Pons (tissue), 1 donor: ENCODE results near the gene TSEN15.

Experiments
- DNase-seq: peaks from one replicate; pipeline ENCODE4 v3.0.0-alpha.2; 2016; ENCODE audit warnings: low spot score

TSEN15 gene

DNA sequence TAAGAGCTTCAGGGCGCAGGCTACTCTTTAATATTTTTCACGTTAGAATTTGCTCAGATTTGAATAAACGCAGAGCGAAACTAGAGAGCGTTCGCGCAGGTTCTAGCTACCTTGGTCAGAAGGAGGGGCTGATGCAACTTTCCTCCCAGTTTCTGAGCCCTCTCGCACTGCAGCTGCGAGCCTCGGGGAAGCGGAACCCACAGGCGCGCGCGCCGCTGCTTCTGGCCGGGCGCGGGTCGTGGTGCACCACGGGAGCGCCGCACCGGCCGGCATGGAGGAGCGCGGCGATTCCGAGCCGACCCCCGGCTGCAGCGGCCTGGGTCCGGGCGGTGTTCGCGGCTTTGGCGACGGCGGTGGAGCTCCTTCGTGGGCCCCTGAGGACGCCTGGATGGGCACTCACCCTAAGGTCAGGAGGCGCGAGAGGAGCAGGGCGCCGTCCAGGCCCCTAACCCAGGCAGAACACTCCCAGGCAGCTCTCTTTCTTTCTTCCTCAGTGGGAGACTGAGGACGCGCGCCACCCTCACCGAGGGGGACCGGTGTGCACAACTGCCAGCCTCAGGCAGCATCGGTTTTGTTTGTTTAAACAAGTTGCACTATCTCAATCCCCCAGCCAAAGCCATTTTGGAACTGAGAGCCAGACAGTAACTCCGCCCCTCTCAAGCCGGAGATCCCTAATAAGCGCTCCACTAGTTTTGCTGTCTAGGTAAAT, at the start of gene TSEN15:
TSEN15 (plus strand) TSS at position 246 of the 709 bp plus-strand sequence; CDS start at position 272, 26 bp downstream.
- peak; percentile 71 for DNase-seq

DNA sequence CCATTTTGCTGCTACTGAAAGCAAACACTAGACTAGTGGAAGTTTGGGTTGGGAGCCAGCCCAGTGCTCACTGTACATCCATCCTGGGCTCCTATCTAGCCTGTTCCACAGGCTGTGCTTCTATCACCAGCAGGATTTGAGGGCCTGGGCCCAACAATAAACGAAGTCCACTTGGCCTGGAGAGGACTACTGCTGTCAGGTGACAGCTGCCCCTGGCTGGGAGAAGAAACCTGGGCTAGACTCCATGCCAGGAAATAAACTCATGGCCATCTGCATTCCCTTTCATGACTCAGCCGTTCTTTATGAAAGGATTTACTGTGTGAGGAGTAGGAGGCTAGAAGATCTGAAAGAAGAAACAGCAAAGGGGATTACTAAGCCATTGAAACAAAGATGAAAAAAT, 49.5 kb upstream of the TSEN15 start:
- peak; percentile 96 for DNase-seq

DNA sequence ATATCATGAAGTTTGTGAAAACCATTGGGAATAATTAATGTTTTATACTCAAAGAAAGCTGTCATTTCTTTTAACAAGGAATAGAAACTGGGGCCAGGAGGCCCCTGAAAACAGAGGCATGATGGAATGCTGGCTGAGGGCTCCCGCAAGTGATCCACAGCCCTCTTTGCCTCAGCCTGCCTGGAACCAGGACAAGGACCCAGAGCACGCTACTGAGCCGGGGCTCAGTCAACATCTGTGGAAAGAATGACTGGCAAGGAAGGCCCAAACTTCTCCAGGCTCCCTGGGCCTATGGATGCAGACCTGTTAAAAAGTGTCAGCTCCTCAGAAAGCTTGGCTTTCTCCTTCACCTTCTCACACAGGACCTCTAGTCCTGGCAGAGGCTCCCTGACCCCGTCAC, 46.6 kb upstream of the TSEN15 start:
- DNase-seq: no peak

GRCh38 chr1:184005506-184005905, 46.0 kb upstream of the TSEN15 start:
- no peak for DNase-seq

DNA sequence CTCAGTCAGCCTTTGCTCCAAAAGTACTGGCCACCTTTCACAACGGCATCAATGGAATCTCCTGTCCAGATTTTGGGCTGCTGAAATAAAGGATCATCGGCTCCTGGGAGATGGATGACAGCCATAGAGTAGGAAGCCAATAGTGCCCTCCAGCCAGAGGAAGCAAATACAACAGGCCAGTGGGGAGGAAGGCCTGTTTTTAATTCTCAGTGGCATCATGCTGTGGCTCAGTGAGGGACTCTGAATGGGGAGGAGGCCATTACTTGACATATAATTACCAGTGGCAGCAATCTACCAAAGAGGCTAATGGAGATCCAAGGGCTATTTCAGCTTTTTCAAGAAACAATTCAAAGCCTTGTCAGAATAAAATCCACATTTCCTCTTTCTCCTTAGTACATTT, 40.7 kb upstream of the TSEN15 start:
- DNase-seq: peak; percentile 7

GRCh38 chr1:184012187-184012586, 39.3 kb upstream of the TSEN15 start:
- no peak for DNase-seq

DNA sequence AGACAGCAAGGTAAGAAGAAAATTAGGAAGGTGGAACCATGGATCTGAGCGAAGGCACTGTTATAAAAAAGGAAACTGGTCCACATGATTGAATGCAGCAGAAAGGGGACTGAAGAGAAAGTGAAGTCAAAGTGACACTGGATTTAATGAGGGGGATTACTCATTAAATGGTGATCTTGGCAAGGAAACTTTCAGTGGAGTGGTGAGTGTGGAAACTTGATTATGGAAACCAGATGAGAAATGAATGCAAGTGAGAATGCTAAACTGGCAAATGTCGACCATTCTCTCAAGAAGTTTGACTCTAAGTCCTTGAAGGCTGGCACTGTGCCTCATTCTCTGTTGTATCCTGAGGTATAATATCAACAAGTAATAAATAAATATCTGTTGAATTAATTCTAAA, 37.3 kb upstream of the TSEN15 start:
- no peak for DNase-seq

- DNase-seq: no peak
Measured at GRCh38 chr1:184016169-184016568, 35.4 kb upstream of the TSEN15 start.

- DNase-seq: peak; percentile 70
Measured at GRCh38 chr1:184017306-184017705, 34.2 kb upstream of the TSEN15 start.

- no peak for DNase-seq
Measured at GRCh38 chr1:184018622-184019021, 32.9 kb upstream of the TSEN15 start.

DNA sequence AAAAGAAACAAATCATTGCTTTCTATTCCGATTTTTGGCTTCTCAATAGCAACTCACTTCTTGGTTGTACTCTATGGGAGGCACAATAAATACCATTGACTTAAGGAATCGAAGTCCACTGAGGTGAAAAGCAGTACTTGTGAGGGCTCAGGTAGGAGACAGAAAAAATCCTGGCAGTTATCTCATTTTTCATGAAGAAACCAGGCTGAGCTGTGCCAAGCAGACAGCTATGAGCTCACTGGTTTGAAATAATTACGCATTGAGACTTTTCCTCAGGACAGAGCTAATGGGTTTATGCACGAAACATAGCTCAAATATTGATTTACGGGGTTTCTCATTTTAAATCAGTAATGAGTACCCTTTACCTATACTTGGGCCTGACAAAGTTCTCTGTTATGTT, 32.5 kb upstream of the TSEN15 start:
- peak; percentile 87 for DNase-seq

GRCh38 chr1:184019506-184019905, 32.0 kb upstream of the TSEN15 start:
- DNase-seq: peak; percentile 91

DNA sequence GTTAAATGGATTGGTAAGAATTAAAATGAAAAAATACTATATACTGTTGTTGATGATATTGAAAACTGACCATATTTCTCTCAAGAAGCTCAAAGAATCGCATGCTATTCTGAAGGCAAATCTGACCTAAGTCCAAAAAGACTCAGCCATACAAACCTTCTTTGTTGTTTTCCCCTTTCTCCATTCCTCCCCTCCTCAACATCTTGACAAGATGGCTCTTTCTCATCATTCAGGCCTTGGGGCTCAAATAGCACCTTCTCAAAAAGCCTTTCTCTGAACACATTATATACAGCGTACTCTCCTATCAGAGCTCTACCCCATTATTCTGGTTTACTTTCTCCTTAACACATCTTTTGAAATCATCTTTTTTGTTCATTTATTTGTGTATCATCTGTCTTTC, 31.2 kb upstream of the TSEN15 start:
- DNase-seq: peak; percentile 75

DNA sequence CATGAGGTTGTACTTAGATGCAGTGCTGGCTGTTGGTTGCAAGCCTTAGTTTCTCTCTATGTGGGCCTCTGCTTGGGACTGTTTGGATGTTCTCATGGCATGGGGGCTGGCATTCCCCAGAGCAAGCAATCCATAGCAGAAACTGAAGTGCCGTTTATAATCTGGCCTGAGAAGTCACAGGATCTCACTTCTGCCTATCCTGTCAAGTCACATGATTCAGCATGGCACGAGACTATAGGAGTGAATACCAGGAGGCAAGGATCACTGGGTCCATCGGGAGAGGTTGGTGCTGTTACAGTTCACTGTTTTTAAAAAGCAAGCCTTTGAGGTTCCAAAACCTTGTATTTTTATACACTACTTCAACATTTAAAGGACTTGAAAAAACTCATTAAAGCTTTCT, 30.7 kb upstream of the TSEN15 start:
- DNase-seq: peak; percentile 57

DNA sequence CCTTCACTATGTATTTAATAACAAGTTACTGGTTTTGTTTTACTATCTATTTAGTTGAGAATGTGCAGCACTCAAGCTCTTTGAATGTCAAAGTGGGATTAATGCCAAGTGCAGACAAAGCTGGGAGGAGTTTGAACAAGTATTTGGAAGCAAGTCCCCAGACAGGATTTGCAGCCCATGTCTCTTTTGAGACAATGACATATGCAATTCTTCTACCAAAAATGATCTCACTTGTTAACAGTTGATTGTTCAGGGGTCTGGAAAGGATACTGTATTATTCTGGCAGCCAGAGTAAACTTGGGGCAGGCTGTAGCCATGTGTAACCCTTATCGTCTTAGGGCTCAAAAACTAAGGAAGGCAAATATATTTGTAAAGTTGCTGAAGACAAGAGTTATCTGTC, 29.8 kb upstream of the TSEN15 start:
- peak; percentile 93 for DNase-seq

DNA sequence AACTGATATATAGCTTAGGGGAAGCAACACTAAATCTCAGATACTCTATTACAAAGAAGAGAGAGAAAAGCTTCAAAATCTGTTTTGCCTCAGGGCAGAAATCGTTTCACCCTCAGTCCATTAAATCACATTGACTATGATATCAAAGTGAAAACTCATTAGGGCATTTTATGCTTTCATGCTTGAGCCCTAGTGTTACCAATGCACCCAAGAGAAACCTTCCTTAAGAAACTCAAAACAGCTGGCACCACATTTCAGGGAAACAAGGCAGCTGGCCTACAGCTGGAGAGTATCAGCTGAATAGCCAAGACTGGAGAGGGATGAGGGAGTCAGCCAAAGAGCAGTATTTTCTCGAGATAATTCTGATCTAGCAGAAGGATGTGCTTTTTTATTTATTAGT, 28.9 kb upstream of the TSEN15 start:
- DNase-seq: peak; percentile 63

- peak; percentile 65 for DNase-seq
Measured at GRCh38 chr1:184023171-184023570, 28.4 kb upstream of the TSEN15 start.

DNA sequence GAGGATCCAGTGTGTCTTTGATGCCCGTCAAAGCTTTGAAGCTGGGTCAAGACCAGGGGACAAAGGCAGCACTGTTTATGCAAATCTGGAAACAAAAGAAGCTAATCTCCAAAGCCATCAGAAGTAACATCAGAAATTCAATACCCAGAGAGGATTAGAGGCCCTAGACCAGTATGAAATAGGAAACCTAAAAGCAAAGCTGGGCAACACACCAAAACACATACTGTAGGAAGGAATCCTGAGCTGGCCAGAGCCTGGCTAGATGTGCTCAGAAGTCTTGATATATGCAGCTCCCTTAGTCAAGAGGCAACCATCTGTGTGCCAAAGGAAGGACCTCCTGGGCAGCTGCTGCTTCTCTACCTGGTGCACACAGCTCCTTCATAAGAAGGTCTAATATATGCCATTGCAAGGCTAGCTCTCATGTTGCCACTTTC, 26.3 kb upstream of the TSEN15 start:
- DNase-seq: peak; percentile 42

GRCh38 chr1:184027826-184028695, 23.5 kb upstream of the TSEN15 start:
- DNase-seq: peak; percentile 58

- peak; percentile 84 for DNase-seq
Measured at GRCh38 chr1:184028854-184029623, 22.5 kb upstream of the TSEN15 start.

GRCh38 chr1:184030433-184031091, 21.0 kb upstream of the TSEN15 start:
- peak; percentile 91 for DNase-seq

DNA sequence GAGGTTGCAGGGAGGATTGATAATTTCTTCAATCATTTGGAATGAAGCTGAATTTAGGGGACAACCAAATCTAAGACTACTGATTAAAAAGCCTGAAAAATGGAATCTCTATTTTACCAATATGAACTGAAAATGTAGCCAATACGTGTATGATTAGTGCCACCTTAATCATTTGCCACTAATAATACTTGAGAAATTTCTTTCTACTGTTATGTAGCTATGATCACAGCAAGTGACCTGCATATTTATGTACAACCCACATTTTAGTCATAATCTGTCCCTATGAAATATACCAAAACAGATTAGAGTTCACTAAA, 20.5 kb upstream of the TSEN15 start:
- DNase-seq: no peak
